Adrenal gland (tissue), 5 donors: ENCODE results near the gene ADARB2.

Experiments
- CTCF ChIP-seq, 6 experiments: fragments of 450-650 bp in 4 of 6; fragments of 200-600 bp in 2 of 6; sonication (generic) in 1 of 6; IDR thresholded peaks; 1 replicate in 5 of 6; 2 replicates in 1 of 6; pipeline versions ENCODE4 v1.5.1 to v1.8.0; 2016 to 2021; ENCODE audit warnings: antibody characterized with exemption in 6 of 6, mild to moderate bottlenecking in 2 of 6, moderate library complexity in 1 of 6
- POLR2A ChIP-seq, 2 donors: fragments of 450-650 bp; IDR thresholded peaks; one replicate each; pipeline ENCODE4 v1.6.1; 2017; ENCODE audit warnings: antibody characterized with exemption in 2 of 2, mild to moderate bottlenecking in 2 of 2, moderate library complexity in 1 of 2
- donor health status: DM: no; HTN: no; CAD: no.

- no peak for TF ChIP-seq CTCF (IDR thresholded peaks at IDR 0.05)
- TF ChIP-seq POLR2A (IDR thresholded peaks at IDR 0.05): no peak
Observed at GRCh38 chr10:1579141-1579491, 158.2 kb downstream of the ADARB2 start.
